H1 (cell line): Measurements from ENCODE around the gene TLE3. TPM values are rescaled to one million over a fixed set of nuclear protein-coding genes. Genes with fewer than 3 reads are reported as not detected.

ENCODE experiments used
- HDAC6 ChIP-seq: IDR thresholded peaks from one replicate; pipeline ENCODE4 v1.7.1; 2012; ENCODE audit warnings: low read depth, mild to moderate bottlenecking, inconsistent platforms, low read length, moderate library complexity
- MAFK ChIP-seq: IDR thresholded peaks from 2 replicates; pipeline ENCODE4 v1.6.1; 2012; ENCODE audit warnings: low read depth, mild to moderate bottlenecking, improper control_type of control experiment, low read length
- POLR2AphosphoS5 ChIP-seq: IDR thresholded peaks from 2 replicates; pipeline ENCODE4 v1.6.1; 2011; ENCODE audit warnings: low read depth, low read length
- RAD21 ChIP-seq, 2 experiments: IDR thresholded peaks in 1 of 2; conservative IDR thresholded peaks in 1 of 2; 2 replicates each; pipeline ENCODE4 v1.6.1; 2011; ENCODE audit warnings: low read depth in 2 of 2, low read length in 2 of 2, improper control_type of control experiment in 1 of 2, inconsistent platforms in 1 of 2, mild to moderate bottlenecking in 1 of 2, moderate library complexity in 1 of 2
- RFX5 ChIP-seq: IDR thresholded peaks from 2 replicates; pipeline ENCODE4 v1.6.1; 2011; ENCODE audit warnings: low read depth, low read length, improper control_type of control experiment, borderline replicate concordance
- TAF1 ChIP-seq: IDR thresholded peaks from 2 replicates; pipeline ENCODE4 v1.6.1; 2011; ENCODE audit warnings: mild to moderate bottlenecking, low read depth, low read length
- TBP ChIP-seq: IDR thresholded peaks from 2 replicates; pipeline ENCODE4 v1.6.1; 2011; ENCODE audit warnings: low read depth, low read length, improper control_type of control experiment
- polyA plus RNA-seq, 7 experiments: library from polyadenylated mRNA; depleted of rRNA in 3 of 7; stranded (reverse) in 5 of 7; unstranded in 2 of 7; fragments of >200 nt in 5 of 7; fragments of 200-250 nt in 2 of 7; gene quantifications; 1 replicate in 5 of 7; 2 replicates in 1 of 7; 4 replicates in 1 of 7; pipeline versions ENCODE4 v1.2.1 to v1.2.3, GENCODE V29; 2011 to 2013; ENCODE audit warnings: missing spikeins in 2 of 7, mixed read lengths in 2 of 7
- total RNA-seq: library from RNA; stranded (reverse); fragmentation: NEBNext Ultra II Directional; extraction: Animal tissue kit (Norgen Biotek cat#: 25700); gene quantifications from 2 replicates; pipeline ENCODE4 v1.2.1, GENCODE V29; 2021
- TF ChIP-seq, protein P1 (sequence below): fragments of 300-600 bp; sonication (generic); IDR thresholded peaks from 2 replicates; pipeline ENCODE4 v1.7.1; 2012; ENCODE audit warnings: low read length, moderate library complexity, mild to moderate bottlenecking, inconsistent platforms; ENCODE audit not compliant: insufficient replicate concordance
- TF ChIP-seq, protein P2 (sequence below): IDR thresholded peaks from 2 replicates; pipeline ENCODE4 v1.6.1; 2012; ENCODE audit warnings: inconsistent platforms

The TLE3 gene
- total and polyA plus RNA-seq, 2 of the 8 experiments (the other 6 are each of a cell fraction or from before 2014, with no cell fraction given), result 25.1 to 61.2 TPM

DNA sequence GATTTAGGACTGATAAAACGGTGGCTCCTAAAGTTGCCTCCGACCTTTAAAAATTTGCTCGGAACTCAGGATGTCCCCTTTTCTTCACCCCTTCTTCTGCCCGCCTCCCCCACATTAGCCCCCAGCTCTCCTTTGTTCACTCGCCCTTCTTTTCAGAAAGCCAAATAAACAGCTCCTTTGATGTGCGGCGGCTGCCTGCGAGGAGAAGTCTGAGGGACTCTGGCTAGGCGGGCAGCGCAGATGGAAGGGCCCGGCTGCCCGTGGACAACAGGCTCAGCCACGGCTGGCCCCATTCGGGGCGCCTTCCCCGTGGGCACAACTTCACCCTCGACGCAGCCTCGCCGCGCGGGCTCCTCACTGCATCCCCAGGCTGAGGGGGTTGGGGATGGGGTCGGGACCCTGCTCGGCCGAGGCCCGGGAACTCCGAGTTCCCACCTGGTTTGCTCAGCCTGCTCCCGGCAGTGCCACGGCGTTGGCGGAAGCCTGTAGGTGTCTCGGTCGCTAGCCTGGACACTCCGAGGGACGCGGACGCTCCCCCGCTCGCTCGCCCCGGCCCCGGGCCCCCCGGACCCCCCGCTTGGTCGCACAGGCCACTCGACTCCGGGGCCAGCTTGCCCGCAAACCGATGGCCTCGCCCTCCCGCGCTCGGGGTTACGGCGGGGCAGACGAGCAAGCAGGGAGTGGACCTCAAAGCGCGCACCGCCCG lies 897 bp upstream of the TLE3 start (continued):
- TF ChIP-seq RAD21 (IDR thresholded peaks at IDR 0.05 in 1 of 2, conservative IDR thresholded peaks at IDR 0.05 in 1 of 2; ENCODE audit: low read depth in 2 of 2, low read length in 2 of 2), result peak in 1 of 2 experiments; percentile 6; a peak in 1 of 4 replicates
- no peak for TF ChIP-seq RFX5
- TF ChIP-seq TAF1, result peak; percentile 54; the same call in 1 of the 2 replicates
- TF ChIP-seq, protein P1, sequence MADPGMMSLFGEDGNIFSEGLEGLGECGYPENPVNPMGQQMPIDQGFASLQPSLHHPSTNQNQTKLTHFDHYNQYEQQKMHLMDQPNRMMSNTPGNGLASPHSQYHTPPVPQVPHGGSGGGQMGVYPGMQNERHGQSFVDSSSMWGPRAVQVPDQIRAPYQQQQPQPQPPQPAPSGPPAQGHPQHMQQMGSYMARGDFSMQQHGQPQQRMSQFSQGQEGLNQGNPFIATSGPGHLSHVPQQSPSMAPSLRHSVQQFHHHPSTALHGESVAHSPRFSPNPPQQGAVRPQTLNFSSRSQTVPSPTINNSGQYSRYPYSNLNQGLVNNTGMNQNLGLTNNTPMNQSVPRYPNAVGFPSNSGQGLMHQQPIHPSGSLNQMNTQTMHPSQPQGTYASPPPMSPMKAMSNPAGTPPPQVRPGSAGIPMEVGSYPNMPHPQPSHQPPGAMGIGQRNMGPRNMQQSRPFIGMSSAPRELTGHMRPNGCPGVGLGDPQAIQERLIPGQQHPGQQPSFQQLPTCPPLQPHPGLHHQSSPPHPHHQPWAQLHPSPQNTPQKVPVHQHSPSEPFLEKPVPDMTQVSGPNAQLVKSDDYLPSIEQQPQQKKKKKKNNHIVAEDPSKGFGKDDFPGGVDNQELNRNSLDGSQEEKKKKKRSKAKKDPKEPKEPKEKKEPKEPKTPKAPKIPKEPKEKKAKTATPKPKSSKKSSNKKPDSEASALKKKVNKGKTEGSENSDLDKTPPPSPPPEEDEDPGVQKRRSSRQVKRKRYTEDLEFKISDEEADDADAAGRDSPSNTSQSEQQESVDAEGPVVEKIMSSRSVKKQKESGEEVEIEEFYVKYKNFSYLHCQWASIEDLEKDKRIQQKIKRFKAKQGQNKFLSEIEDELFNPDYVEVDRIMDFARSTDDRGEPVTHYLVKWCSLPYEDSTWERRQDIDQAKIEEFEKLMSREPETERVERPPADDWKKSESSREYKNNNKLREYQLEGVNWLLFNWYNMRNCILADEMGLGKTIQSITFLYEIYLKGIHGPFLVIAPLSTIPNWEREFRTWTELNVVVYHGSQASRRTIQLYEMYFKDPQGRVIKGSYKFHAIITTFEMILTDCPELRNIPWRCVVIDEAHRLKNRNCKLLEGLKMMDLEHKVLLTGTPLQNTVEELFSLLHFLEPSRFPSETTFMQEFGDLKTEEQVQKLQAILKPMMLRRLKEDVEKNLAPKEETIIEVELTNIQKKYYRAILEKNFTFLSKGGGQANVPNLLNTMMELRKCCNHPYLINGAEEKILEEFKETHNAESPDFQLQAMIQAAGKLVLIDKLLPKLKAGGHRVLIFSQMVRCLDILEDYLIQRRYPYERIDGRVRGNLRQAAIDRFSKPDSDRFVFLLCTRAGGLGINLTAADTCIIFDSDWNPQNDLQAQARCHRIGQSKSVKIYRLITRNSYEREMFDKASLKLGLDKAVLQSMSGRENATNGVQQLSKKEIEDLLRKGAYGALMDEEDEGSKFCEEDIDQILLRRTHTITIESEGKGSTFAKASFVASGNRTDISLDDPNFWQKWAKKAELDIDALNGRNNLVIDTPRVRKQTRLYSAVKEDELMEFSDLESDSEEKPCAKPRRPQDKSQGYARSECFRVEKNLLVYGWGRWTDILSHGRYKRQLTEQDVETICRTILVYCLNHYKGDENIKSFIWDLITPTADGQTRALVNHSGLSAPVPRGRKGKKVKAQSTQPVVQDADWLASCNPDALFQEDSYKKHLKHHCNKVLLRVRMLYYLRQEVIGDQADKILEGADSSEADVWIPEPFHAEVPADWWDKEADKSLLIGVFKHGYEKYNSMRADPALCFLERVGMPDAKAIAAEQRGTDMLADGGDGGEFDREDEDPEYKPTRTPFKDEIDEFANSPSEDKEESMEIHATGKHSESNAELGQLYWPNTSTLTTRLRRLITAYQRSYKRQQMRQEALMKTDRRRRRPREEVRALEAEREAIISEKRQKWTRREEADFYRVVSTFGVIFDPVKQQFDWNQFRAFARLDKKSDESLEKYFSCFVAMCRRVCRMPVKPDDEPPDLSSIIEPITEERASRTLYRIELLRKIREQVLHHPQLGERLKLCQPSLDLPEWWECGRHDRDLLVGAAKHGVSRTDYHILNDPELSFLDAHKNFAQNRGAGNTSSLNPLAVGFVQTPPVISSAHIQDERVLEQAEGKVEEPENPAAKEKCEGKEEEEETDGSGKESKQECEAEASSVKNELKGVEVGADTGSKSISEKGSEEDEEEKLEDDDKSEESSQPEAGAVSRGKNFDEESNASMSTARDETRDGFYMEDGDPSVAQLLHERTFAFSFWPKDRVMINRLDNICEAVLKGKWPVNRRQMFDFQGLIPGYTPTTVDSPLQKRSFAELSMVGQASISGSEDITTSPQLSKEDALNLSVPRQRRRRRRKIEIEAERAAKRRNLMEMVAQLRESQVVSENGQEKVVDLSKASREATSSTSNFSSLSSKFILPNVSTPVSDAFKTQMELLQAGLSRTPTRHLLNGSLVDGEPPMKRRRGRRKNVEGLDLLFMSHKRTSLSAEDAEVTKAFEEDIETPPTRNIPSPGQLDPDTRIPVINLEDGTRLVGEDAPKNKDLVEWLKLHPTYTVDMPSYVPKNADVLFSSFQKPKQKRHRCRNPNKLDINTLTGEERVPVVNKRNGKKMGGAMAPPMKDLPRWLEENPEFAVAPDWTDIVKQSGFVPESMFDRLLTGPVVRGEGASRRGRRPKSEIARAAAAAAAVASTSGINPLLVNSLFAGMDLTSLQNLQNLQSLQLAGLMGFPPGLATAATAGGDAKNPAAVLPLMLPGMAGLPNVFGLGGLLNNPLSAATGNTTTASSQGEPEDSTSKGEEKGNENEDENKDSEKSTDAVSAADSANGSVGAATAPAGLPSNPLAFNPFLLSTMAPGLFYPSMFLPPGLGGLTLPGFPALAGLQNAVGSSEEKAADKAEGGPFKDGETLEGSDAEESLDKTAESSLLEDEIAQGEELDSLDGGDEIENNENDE, result no peak
- no peak for TF ChIP-seq MAFK
- peak; percentile 48; the same call in 1 of the 2 replicates for TF ChIP-seq TBP
- no peak for TF ChIP-seq HDAC6
- TF ChIP-seq POLR2AphosphoS5, result peak; percentile 57
- TF ChIP-seq, protein P2, sequence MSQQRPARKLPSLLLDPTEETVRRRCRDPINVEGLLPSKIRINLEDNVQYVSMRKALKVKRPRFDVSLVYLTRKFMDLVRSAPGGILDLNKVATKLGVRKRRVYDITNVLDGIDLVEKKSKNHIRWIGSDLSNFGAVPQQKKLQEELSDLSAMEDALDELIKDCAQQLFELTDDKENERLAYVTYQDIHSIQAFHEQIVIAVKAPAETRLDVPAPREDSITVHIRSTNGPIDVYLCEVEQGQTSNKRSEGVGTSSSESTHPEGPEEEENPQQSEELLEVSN, result no peak
